A549 (cell line): Measurements from ENCODE around the gene SPATA12.

ENCODE experiments used
- CHD2 ChIP-seq: fragments of 150-350 bp; IDR thresholded peaks from 2 replicates; pipeline ENCODE4 v1.6.1; 2014; ENCODE audit warnings: low read length; ENCODE audit not compliant: partially characterized antibody
- EP300 ChIP-seq, 2 experiments: fragments of >200 bp; sonication (Bioruptor Twin); formaldehyde crosslinking; IDR thresholded peaks; 2 replicates in 1 of 2; 3 replicates in 1 of 2; pipeline ENCODE4 v1.6.1; 2016 to 2017
- ESRRA ChIP-seq: fragments of 150-350 bp; IDR thresholded peaks from 2 replicates; pipeline ENCODE4 v1.6.1; 2014; ENCODE audit warnings: mild to moderate bottlenecking, low read length, borderline replicate concordance
- MYC ChIP-seq: IDR thresholded peaks from 2 replicates; pipeline ENCODE4 v1.6.1; 2012; ENCODE audit warnings: mild to moderate bottlenecking, inconsistent platforms, low read length, improper control_type of control experiment, borderline replicate concordance
- NFE2L2 ChIP-seq: fragments of 150-350 bp; conservative IDR thresholded peaks from 2 replicates; pipeline ENCODE4 v1.6.1; 2014; ENCODE audit warnings: low read length
- POLR2A ChIP-seq: IDR thresholded peaks from 2 replicates; pipeline ENCODE4 v1.6.1; 2012; ENCODE audit warnings: mild to moderate bottlenecking, low read length
- POLR2AphosphoS2 ChIP-seq: conservative IDR thresholded peaks from 2 replicates; pipeline ENCODE4 v1.6.1; 2012; ENCODE audit warnings: low read length, improper control_type of control experiment, inconsistent platforms
- TF ChIP-seq, protein P1 (sequence below): fragments of >200 bp; sonication (Bioruptor Twin); formaldehyde crosslinking; IDR thresholded peaks from 3 replicates; pipeline ENCODE4 v1.5.1; 2016
- TF ChIP-seq, protein P2 (sequence below): fragments of 150-350 bp; IDR thresholded peaks from 2 replicates; pipeline ENCODE4 v1.6.1; 2014; ENCODE audit warnings: low read depth, mild to moderate bottlenecking, low read length
- TF ChIP-seq, protein P3 (sequence below): fragments of 450-650 bp; IDR thresholded peaks from 2 replicates; pipeline ENCODE4 v1.6.1; 2014; ENCODE audit warnings: antibody characterized with exemption

DNA sequence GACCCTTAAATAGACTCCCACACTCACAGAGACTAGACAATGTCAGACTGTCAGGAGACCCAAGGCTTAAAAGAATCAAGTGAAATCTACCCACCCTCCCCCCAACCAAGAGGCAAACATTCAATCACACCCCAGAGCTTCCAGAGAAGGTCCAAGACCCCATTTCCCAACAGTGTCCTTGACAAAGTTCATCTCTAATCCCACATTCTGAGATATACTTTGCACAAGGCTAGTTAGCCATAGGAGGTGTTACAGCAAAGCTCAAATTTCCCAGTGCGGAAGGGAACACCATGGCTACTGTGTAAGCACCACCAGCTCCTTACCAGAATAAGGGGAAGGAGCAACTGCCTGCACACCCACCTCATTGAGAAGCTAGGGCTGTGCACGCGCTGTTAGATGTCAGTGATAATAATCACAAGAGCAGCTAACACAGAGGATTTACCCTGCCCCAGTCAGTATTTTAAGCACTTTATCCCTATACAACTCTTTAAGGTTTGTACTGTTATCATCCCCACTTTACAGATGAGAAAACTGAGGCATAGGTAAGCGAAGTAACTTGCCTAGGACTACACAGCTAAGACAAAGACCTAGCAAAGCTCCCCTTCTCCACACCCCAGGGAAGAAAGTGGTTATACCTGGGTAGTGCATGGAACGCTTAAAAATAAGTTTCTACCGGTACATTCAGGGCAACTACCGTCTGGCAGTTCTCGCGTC is 17.3 kb downstream of the SPATA12 start:
- TF ChIP-seq POLR2AphosphoS2 (no peak), ESRRA (no peak), NFE2L2 (no peak), EP300 (IDR thresholded peaks at IDR 0.05) (no peak), MYC (no peak), POLR2A (no peak), CHD2 (no peak)
- TF ChIP-seq, protein P1, sequence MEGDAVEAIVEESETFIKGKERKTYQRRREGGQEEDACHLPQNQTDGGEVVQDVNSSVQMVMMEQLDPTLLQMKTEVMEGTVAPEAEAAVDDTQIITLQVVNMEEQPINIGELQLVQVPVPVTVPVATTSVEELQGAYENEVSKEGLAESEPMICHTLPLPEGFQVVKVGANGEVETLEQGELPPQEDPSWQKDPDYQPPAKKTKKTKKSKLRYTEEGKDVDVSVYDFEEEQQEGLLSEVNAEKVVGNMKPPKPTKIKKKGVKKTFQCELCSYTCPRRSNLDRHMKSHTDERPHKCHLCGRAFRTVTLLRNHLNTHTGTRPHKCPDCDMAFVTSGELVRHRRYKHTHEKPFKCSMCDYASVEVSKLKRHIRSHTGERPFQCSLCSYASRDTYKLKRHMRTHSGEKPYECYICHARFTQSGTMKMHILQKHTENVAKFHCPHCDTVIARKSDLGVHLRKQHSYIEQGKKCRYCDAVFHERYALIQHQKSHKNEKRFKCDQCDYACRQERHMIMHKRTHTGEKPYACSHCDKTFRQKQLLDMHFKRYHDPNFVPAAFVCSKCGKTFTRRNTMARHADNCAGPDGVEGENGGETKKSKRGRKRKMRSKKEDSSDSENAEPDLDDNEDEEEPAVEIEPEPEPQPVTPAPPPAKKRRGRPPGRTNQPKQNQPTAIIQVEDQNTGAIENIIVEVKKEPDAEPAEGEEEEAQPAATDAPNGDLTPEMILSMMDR, result no peak
- TF ChIP-seq, protein P2, sequence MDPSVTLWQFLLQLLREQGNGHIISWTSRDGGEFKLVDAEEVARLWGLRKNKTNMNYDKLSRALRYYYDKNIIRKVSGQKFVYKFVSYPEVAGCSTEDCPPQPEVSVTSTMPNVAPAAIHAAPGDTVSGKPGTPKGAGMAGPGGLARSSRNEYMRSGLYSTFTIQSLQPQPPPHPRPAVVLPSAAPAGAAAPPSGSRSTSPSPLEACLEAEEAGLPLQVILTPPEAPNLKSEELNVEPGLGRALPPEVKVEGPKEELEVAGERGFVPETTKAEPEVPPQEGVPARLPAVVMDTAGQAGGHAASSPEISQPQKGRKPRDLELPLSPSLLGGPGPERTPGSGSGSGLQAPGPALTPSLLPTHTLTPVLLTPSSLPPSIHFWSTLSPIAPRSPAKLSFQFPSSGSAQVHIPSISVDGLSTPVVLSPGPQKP, result no peak
- TF ChIP-seq, protein P3, sequence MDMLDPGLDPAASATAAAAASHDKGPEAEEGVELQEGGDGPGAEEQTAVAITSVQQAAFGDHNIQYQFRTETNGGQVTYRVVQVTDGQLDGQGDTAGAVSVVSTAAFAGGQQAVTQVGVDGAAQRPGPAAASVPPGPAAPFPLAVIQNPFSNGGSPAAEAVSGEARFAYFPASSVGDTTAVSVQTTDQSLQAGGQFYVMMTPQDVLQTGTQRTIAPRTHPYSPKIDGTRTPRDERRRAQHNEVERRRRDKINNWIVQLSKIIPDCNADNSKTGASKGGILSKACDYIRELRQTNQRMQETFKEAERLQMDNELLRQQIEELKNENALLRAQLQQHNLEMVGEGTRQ, result no peak
